ENCODE data around the gene AKAP1. TPM values are rescaled to one million over a fixed set of nuclear protein-coding genes. Genes with fewer than 3 reads are reported as not detected.

Gene AKAP1
- total and polyA plus RNA-seq, 9 of the 15 experiments (the other 6 are each of a cell fraction or from before 2014, with no cell fraction given), result 12.9 to 63.8 (median 36.4) TPM

DNA sequence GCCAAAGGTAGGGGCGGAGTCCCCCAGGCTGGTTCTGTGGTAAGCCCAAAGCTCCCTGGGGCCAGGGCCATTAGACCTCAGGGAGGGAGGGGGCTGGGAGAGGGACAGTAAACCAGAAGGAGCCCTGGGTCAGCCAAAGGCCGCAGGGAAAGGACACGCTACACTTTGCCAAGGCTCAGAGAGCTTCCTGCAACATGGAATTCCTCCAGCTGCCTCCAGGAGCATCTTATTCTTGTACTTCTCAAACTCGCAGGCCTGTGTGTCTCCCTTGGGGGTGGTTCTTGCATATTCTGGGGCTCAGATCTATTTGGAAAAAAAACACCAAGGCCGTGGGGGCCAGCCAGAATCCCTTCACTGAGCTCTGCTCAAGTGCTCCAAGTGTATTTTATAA is 25.1 kb downstream of the AKAP1 start:
- no peak overlapping the region for H3K4me3 ChIP-seq
- ChIA-PET POLR2A (interaction anchor here (0.6 to 1.5 kb wide), 4 partner anchors 8 to 1626 kb away, joined by 3 to 4 read pairs (median 3); no protein-coding TSS in a partner anchor), CTCF (ENCODE audit: low intra/inter-chr PET ratio) (no interaction called here)
- H3K36me3 ChIP-seq (ENCODE audit: control insufficient read depth, insufficient read depth, low read length), result peaks cover 87% of the 10 kb centered on the region
- intact Hi-C loops (cut with micrococcal nuclease) (loop anchor here (5.0 to 10.0 kb wide), 2 partner anchors 103 to 285 kb away; no protein-coding TSS in a partner anchor), in situ Hi-C loops (cut with MboI) (no loop called here)
- no peaks in the 10 kb centered on the region; the same call in 1 of the 2 replicates for H4K20me1 ChIP-seq (replicated peaks; ENCODE audit: control insufficient read depth, insufficient read depth, low read length)
- peaks cover 33 to 47% of the 10 kb centered on the region in 2 experiments for H3K4me1 ChIP-seq (replicated peaks in 1 of 2; ENCODE audit: control insufficient read depth in 2 of 2, insufficient read depth in 2 of 2, low read length in 2 of 2)
- H3K27me3 ChIP-seq (ENCODE audit: control insufficient read depth in 2 of 2, insufficient read depth in 2 of 2, low read length in 2 of 2), result no peaks in the 10 kb centered on the region
- no peaks in the 10 kb centered on the region for H3K9me3 ChIP-seq (replicated peaks; ENCODE audit: control insufficient read depth, insufficient read depth, low read depth, low read length)
- peaks cover 28% of the 10 kb centered on the region for H3K79me2 ChIP-seq (ENCODE audit: control insufficient read depth, insufficient read depth, low read length)
- no peak overlapping the region for H3K4me2 ChIP-seq (ENCODE audit: insufficient read depth, low read length)
- no peak for DNase-seq (ENCODE audit: extremely low read depth in 1 of 4, low spot score in 3 of 4)
- no TSS peak for BruUV-seq (replicated peaks)
- H3K27ac ChIP-seq (ENCODE audit: extremely low read depth, low read depth, low read length), result no peak overlapping the region
- no peak for FAIRE-seq
- no peak for ATAC-seq
- WGBS (ENCODE audit: insufficient coverage, low coverage, missing lambda C conversion rate), result 63% methylated on average over 3 of the region's 5 CpGs
- H3K9me1 ChIP-seq (ENCODE audit: control insufficient read depth, insufficient read depth, low read length), result peaks cover 12% of the 10 kb centered on the region
- no peak overlapping the region for H2AFZ ChIP-seq (ENCODE audit: low read depth, low read length)
- H3K9ac ChIP-seq (ENCODE audit: insufficient read depth in 1 of 2, low read depth in 2 of 2, low read length in 2 of 2), result no peak overlapping the region
- TF ChIP-seq, protein P1, sequence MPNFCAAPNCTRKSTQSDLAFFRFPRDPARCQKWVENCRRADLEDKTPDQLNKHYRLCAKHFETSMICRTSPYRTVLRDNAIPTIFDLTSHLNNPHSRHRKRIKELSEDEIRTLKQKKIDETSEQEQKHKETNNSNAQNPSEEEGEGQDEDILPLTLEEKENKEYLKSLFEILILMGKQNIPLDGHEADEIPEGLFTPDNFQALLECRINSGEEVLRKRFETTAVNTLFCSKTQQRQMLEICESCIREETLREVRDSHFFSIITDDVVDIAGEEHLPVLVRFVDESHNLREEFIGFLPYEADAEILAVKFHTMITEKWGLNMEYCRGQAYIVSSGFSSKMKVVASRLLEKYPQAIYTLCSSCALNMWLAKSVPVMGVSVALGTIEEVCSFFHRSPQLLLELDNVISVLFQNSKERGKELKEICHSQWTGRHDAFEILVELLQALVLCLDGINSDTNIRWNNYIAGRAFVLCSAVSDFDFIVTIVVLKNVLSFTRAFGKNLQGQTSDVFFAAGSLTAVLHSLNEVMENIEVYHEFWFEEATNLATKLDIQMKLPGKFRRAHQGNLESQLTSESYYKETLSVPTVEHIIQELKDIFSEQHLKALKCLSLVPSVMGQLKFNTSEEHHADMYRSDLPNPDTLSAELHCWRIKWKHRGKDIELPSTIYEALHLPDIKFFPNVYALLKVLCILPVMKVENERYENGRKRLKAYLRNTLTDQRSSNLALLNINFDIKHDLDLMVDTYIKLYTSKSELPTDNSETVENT (CRISPR knock-in tag; IDR thresholded peaks at IDR 0.05), result no peak
- no peak for TF ChIP-seq ZNF707 (CRISPR knock-in tag; conservative IDR thresholded peaks at IDR 0.05)
- TF ChIP-seq, protein P2, sequence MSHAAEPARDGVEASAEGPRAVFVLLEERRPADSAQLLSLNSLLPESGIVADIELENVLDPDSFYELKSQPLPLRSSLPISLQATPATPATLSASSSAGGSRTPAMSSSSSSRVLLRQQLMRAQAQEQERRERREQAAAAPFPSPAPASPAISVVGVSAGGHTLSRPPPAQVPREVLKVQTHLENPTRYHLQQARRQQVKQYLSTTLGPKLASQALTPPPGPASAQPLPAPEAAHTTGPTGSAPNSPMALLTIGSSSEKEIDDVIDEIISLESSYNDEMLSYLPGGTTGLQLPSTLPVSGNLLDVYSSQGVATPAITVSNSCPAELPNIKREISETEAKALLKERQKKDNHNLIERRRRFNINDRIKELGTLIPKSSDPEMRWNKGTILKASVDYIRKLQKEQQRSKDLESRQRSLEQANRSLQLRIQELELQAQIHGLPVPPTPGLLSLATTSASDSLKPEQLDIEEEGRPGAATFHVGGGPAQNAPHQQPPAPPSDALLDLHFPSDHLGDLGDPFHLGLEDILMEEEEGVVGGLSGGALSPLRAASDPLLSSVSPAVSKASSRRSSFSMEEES (CRISPR knock-in tag; IDR thresholded peaks at IDR 0.05), result no peak
- TF ChIP-seq WHSC1 (IDR thresholded peaks at IDR 0.05; ENCODE audit: low read length), result no peak
- TF ChIP-seq SAFB2 (IDR thresholded peaks at IDR 0.05; ENCODE audit: borderline replicate concordance, low read depth, low read length, severe bottlenecking), result no peak
- TF ChIP-seq, protein P3, sequence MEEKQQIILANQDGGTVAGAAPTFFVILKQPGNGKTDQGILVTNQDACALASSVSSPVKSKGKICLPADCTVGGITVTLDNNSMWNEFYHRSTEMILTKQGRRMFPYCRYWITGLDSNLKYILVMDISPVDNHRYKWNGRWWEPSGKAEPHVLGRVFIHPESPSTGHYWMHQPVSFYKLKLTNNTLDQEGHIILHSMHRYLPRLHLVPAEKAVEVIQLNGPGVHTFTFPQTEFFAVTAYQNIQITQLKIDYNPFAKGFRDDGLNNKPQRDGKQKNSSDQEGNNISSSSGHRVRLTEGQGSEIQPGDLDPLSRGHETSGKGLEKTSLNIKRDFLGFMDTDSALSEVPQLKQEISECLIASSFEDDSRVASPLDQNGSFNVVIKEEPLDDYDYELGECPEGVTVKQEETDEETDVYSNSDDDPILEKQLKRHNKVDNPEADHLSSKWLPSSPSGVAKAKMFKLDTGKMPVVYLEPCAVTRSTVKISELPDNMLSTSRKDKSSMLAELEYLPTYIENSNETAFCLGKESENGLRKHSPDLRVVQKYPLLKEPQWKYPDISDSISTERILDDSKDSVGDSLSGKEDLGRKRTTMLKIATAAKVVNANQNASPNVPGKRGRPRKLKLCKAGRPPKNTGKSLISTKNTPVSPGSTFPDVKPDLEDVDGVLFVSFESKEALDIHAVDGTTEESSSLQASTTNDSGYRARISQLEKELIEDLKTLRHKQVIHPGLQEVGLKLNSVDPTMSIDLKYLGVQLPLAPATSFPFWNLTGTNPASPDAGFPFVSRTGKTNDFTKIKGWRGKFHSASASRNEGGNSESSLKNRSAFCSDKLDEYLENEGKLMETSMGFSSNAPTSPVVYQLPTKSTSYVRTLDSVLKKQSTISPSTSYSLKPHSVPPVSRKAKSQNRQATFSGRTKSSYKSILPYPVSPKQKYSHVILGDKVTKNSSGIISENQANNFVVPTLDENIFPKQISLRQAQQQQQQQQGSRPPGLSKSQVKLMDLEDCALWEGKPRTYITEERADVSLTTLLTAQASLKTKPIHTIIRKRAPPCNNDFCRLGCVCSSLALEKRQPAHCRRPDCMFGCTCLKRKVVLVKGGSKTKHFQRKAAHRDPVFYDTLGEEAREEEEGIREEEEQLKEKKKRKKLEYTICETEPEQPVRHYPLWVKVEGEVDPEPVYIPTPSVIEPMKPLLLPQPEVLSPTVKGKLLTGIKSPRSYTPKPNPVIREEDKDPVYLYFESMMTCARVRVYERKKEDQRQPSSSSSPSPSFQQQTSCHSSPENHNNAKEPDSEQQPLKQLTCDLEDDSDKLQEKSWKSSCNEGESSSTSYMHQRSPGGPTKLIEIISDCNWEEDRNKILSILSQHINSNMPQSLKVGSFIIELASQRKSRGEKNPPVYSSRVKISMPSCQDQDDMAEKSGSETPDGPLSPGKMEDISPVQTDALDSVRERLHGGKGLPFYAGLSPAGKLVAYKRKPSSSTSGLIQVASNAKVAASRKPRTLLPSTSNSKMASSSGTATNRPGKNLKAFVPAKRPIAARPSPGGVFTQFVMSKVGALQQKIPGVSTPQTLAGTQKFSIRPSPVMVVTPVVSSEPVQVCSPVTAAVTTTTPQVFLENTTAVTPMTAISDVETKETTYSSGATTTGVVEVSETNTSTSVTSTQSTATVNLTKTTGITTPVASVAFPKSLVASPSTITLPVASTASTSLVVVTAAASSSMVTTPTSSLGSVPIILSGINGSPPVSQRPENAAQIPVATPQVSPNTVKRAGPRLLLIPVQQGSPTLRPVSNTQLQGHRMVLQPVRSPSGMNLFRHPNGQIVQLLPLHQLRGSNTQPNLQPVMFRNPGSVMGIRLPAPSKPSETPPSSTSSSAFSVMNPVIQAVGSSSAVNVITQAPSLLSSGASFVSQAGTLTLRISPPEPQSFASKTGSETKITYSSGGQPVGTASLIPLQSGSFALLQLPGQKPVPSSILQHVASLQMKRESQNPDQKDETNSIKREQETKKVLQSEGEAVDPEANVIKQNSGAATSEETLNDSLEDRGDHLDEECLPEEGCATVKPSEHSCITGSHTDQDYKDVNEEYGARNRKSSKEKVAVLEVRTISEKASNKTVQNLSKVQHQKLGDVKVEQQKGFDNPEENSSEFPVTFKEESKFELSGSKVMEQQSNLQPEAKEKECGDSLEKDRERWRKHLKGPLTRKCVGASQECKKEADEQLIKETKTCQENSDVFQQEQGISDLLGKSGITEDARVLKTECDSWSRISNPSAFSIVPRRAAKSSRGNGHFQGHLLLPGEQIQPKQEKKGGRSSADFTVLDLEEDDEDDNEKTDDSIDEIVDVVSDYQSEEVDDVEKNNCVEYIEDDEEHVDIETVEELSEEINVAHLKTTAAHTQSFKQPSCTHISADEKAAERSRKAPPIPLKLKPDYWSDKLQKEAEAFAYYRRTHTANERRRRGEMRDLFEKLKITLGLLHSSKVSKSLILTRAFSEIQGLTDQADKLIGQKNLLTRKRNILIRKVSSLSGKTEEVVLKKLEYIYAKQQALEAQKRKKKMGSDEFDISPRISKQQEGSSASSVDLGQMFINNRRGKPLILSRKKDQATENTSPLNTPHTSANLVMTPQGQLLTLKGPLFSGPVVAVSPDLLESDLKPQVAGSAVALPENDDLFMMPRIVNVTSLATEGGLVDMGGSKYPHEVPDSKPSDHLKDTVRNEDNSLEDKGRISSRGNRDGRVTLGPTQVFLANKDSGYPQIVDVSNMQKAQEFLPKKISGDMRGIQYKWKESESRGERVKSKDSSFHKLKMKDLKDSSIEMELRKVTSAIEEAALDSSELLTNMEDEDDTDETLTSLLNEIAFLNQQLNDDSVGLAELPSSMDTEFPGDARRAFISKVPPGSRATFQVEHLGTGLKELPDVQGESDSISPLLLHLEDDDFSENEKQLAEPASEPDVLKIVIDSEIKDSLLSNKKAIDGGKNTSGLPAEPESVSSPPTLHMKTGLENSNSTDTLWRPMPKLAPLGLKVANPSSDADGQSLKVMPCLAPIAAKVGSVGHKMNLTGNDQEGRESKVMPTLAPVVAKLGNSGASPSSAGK (IDR thresholded peaks at IDR 0.05), result no peak
- TF ChIP-seq TCF7L2 (IDR thresholded peaks at IDR 0.05; ENCODE audit: low read depth, low read length), result no peak

Data from K562 (cell line).